Fibroblast of gingiva (primary cell): ENCODE measurements around the gene SLC38A4.

Experiments used
- DNase-seq: peaks from one replicate; pipeline ENCODE4 v3.0.0-alpha.2; 2011; ENCODE audit warnings: low read depth

Gene SLC38A4

GRCh38 chr12:46811185-46811584 is 14.6 kb downstream of the SLC38A4 start:
- DNase-seq = no peak

- no peak for DNase-seq
Observed at GRCh38 chr12:46808955-46809697, 16.7 kb downstream of the SLC38A4 start.

GRCh38 chr12:46808317-46808716 is 17.5 kb downstream of the SLC38A4 start:
- no peak for DNase-seq

GRCh38 chr12:46804054-46804453 is 21.7 kb downstream of the SLC38A4 start:
- no peak for DNase-seq

- DNase-seq = no peak
Observed at GRCh38 chr12:46803517-46803916, 22.3 kb downstream of the SLC38A4 start.

- no peak for DNase-seq
Observed at GRCh38 chr12:46801293-46801692, 24.5 kb downstream of the SLC38A4 start.

GRCh38 chr12:46800160-46800559 is 25.6 kb downstream of the SLC38A4 start:
- no peak for DNase-seq

- DNase-seq = no peak
Observed at GRCh38 chr12:46798648-46799047, 27.1 kb downstream of the SLC38A4 start.

GRCh38 chr12:46798056-46798455 is 27.7 kb downstream of the SLC38A4 start:
- no peak for DNase-seq

GRCh38 chr12:46795988-46796387 is 29.8 kb downstream of the SLC38A4 start:
- DNase-seq = no peak

GRCh38 chr12:46794593-46795190 is 31.1 kb downstream of the SLC38A4 start:
- no peak for DNase-seq

- no peak for DNase-seq
Observed at GRCh38 chr12:46792925-46793324, 32.9 kb downstream of the SLC38A4 start.

GRCh38 chr12:46790066-46790465 is 35.7 kb downstream of the SLC38A4 start:
- DNase-seq = no peak

- peak; percentile 8 for DNase-seq
Observed at GRCh38 chr12:46788072-46788887, 37.5 kb downstream of the SLC38A4 start.

GRCh38 chr12:46787496-46788055 is 38.2 kb downstream of the SLC38A4 start:
- DNase-seq = peak; percentile 5

GRCh38 chr12:46786774-46787173 is 39.0 kb downstream of the SLC38A4 start:
- DNase-seq = peak; percentile 89

GRCh38 chr12:46785382-46785781 is 40.4 kb downstream of the SLC38A4 start:
- no peak for DNase-seq

- no peak for DNase-seq
Observed at GRCh38 chr12:46783871-46784270, 41.9 kb downstream of the SLC38A4 start.

GRCh38 chr12:46779879-46780278 is 45.9 kb downstream of the SLC38A4 start:
- DNase-seq = no peak

GRCh38 chr12:46779063-46779462 is 46.7 kb downstream of the SLC38A4 start:
- DNase-seq = no peak

- no peak for DNase-seq
Observed at GRCh38 chr12:46778415-46778814, 47.4 kb downstream of the SLC38A4 start.

- no peak for DNase-seq
Observed at GRCh38 chr12:46777587-46777986, 48.2 kb downstream of the SLC38A4 start.

- no peak for DNase-seq
Observed at GRCh38 chr12:46775796-46776195, 50.0 kb downstream of the SLC38A4 start.
